HG03025 (cell line): ENCODE results near the gene ARHGEF37.

Source experiments
- ATAC-seq: cut with Tn5 transposase; IDR thresholded peaks from one replicate; pipeline ENCODE4 v1.9.1; 2021; ENCODE audit warnings: mild to moderate bottlenecking, moderate library complexity; ENCODE audit not compliant: unreplicated experiment, low FRiP score

Gene ARHGEF37

GRCh38 chr5:149623473-149623872 is 42.2 kb downstream of the ARHGEF37 start:
- no peak for ATAC-seq

GRCh38 chr5:149627070-149627469 is 45.8 kb downstream of the ARHGEF37 start:
- no peak for ATAC-seq

DNA sequence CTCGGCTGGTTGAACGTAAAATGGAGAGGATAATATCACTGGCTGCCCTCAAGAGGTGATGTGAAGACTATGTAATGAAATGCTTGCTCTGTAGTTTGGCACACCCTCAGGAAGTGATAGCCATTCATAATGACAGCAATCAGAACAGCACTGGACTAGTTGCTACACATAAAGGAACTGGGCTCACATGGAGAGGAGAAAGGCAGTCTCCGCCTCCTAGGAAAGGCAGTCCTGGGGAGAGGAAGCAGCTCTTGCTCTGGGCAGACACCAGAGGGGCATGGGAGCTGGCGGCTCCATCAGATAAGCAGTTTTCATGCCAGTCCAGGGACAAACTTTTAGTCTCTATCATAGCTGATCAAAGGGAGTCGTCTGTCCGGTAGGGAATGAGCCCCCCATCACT is 46.9 kb downstream of the ARHGEF37 start:
- no peak for ATAC-seq

DNA sequence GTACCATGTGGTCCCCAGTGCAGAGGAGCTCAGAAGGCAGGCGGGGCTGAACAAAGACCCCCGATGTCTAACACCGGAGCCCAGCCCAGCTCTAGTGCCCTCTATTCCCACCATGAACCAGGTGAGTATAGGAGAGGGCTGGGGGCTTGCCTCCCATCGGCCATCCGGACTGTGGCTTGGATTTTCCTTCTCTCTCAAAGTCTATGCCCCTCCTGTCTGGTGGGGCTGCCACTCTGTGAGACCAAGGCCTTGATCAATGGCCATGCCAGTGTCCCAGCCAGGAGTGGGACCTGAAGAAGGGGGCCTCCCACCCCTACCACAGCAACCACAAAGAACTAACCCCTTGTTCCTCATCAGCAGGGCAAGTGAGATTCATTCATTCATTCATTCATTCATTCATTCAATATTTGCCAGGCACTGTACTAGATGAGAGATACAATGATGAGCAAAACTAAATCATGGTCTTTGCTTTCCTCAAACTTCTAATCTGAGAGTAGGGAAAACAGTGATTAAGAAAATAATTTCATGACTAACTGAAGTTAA is 47.6 kb downstream of the ARHGEF37 start:
- ATAC-seq, result no peak

DNA sequence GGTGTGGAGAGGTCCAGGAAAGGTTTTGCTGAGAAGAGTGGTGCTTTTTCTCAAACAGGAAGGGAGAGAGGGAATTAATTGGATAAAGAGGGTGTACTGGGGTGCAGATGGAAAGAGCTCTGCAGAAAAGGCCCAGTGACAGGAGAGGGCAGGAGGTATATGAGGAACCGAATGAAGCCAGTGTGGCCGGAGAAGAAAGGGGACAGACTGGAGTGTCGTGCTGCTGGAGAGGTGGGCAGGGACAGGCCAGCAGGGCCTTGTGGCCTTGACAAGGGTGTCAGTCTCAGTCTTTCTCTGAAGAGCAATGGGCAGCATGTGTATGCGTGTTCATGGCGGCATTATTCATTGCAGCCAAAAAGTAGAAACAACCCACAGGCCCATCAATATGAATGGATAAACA is 48.1 kb downstream of the ARHGEF37 start:
- no peak for ATAC-seq

DNA sequence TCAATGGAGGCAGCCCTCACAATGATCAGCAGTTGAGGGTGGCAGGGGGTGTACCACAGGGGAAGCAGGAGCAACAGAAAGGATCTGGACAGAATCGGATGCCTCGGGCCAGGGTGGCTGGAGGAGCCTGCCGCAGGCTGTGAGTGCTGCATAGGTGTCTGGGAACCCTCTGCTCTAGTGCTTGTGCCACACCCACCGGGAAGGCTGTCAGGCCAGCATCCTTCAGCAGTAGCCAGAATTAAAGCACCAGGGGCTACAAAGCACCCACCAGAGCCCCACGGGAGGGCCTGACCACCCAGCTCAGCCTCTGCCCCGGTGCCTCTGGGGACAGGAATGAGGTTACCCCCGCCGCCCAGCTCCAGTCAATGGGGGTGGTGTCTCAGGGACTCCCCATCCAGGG is 49.0 kb downstream of the ARHGEF37 start:
- no peak for ATAC-seq

- ATAC-seq, result no peak
Observed at GRCh38 chr5:149631506-149631905, 50.2 kb downstream of the ARHGEF37 start.

- no peak for ATAC-seq
Observed at GRCh38 chr5:149632311-149633251, 51.3 kb downstream of the ARHGEF37 start.

GRCh38 chr5:149633476-149634350 is 52.4 kb downstream of the ARHGEF37 start:
- ATAC-seq, result no peak

DNA sequence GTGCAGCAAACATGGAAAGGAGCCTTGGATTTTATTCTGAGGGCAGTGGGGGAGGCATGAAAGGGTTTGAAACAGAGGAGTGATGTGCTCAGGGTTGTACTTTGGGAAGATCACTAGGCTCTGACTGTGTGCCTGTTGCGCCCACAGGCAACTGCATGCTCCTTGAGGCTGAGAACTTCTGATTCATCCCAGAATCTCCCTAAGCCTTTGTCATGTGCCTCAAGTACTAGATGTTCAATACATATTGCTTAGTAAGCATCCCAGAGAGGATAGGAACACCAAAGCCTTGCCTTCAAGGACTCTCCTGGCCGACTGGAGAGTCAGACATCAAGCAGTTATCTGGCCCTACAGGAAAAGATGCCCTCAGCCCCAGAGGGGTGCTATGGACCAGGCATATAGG is 54.1 kb downstream of the ARHGEF37 start:
- ATAC-seq, result no peak

- no peak for ATAC-seq
Observed at GRCh38 chr5:149636191-149636860, 55.0 kb downstream of the ARHGEF37 start.

GRCh38 chr5:149636861-149637246 is 55.6 kb downstream of the ARHGEF37 start:
- no peak for ATAC-seq

DNA sequence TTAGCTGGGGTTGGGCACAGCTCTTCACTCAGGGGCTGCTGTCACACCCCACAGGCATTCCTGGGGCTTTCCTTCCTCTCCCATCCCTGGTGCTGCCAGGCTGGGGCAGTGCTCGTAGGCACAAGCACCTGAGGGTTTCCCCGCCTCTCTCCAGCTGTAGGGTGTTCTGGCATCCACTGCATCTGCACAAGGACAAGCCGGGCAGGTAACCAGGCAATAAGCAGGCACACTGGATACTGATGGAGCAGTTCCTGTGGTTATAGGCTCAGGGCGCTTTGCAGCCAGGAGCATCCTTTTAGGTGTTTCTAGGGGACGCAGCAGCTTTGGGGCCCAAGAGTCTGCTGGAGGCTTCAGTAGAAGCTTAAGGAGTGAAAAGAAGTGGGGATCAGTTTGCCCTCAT is 56.8 kb downstream of the ARHGEF37 start:
- no peak for ATAC-seq

DNA sequence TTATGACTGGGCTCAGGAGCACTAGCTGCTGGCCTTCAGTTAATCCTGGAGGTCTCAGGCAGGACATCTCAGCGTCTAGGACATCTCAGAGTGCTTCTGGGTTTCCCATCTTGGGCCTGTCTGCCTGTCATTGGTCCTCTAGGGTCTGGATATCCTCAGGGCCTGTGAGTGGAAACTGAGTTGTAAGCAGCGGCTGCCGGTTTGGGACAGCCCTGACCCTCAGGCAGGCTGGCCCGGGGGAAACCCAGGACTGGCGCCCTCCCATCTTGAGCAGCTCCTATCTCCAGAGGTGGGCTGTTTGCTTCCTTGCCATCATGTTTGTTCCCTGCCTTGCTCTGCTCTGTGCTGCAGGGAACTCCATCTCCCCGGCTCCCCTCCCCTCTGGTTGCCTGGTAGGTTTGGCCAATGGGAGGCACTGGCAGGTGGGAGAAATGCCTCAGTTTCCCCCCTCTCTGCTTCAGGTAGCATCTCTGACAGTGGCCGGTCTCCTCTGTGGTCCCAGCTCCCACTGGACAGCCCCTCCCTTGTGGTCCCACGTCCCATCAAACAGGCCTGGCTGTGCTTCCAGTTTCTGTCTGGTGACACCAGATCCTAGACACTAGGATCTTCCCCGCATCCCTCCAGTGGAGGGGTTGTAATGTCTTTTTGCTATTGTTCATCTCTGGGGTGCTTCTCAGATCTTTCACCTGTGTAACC is 57.4 kb downstream of the ARHGEF37 start:
- ATAC-seq, result no peak

DNA sequence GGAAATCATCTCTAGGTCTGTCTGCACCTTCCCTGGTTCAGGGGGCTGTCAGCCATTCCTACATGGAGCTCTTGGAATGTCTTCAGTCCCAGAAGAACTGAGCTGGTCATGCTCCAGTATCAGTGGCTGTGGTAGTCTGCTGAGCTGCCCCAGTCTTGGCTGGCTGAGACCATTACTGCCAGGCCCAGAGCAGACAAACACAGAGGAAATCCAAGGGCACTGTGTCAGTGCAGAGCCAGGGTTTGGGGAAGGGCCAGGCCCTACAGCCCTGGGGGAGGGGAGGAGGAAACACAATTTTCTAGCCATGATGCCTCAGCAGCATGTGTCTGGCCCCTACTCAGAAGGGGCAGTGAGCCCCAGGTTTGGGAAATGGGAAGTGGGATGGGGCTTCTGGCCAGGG is 58.4 kb downstream of the ARHGEF37 start:
- no peak for ATAC-seq

GRCh38 chr5:149640350-149640999 is 59.2 kb downstream of the ARHGEF37 start:
- ATAC-seq, result no peak

DNA sequence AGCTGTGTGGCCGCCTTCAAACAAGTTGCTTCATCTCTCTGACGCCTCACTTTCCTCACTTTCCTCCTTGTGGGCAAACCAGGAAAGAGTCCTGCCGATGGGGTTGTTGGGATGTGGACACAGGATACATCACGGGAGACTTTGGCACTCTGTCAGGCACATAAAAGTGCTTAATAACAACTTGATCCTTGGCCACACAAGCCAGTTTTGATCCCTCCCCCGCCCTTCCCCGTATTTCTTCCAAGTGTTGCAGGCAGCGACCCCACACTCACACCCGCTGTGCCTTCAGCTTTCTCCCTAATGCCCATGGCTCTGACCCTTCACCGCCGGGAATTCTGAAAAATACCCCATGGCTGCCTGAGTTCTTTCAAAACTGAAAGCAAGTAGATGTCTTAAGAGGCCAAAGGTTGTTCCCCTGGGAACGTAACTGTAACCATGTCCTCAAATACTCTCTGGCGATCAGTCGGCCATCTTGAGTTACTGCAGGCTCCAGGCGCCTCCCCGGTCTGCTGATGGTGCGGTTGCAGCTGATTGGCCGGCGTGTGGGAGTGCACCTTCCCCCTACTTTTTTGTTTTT is 59.8 kb downstream of the ARHGEF37 start:
- ATAC-seq, result no peak

- no peak for ATAC-seq
Observed at GRCh38 chr5:149641600-149641999, 60.3 kb downstream of the ARHGEF37 start.

GRCh38 chr5:149643781-149644180 is 62.5 kb downstream of the ARHGEF37 start:
- no peak for ATAC-seq
